Muscle layer of colon (tissue), 2 donors: Measurements from ENCODE around the gene ST6GALNAC1.
A peak's percentile ranks its signal among the peaks of the same experiment; 100 is the strongest.
"Not testable (repeated sequence)": the region's sequence is repeated elsewhere in the genome, so short reads cannot be mapped to it uniquely, and the experiment has no call there.

Source experiments
- H3K27ac ChIP-seq: one replicate; pipeline ENCODE4 v1.7.0; 2013; ENCODE audit warnings: low read depth, mild to moderate bottlenecking, low read length, moderate library complexity
- H3K27me3 ChIP-seq, 2 donors: one replicate each; pipeline ENCODE4 v1.7.0; 2013; ENCODE audit warnings: low read length in 2 of 2, mild to moderate bottlenecking in 2 of 2; ENCODE audit not compliant: insufficient read depth in 2 of 2, control insufficient read depth in 1 of 2
- H3K36me3 ChIP-seq: one replicate; pipeline ENCODE4 v1.7.0; 2013; ENCODE audit warnings: mild to moderate bottlenecking, low read length; ENCODE audit not compliant: insufficient read depth
- H3K4me1 ChIP-seq: one replicate; pipeline ENCODE4 v1.7.0; 2013; ENCODE audit warnings: mild to moderate bottlenecking, low read length; ENCODE audit not compliant: insufficient read depth
- H3K4me3 ChIP-seq, 2 donors: one replicate each; pipeline ENCODE4 v1.7.0; 2013; ENCODE audit warnings: low read length in 2 of 2, low read depth in 1 of 2, mild to moderate bottlenecking in 1 of 2, moderate library complexity in 1 of 2
- H3K9ac ChIP-seq: one replicate; pipeline ENCODE4 v1.7.0; 2013; ENCODE audit warnings: low read length
- H3K9me3 ChIP-seq: one replicate; pipeline ENCODE4 v1.7.0; 2013; ENCODE audit warnings: mild to moderate bottlenecking, low read length
- donor health status: abdominal sarcoma.
- donor health status: Adenocarcinoma of cecum.

Gene ST6GALNAC1

DNA sequence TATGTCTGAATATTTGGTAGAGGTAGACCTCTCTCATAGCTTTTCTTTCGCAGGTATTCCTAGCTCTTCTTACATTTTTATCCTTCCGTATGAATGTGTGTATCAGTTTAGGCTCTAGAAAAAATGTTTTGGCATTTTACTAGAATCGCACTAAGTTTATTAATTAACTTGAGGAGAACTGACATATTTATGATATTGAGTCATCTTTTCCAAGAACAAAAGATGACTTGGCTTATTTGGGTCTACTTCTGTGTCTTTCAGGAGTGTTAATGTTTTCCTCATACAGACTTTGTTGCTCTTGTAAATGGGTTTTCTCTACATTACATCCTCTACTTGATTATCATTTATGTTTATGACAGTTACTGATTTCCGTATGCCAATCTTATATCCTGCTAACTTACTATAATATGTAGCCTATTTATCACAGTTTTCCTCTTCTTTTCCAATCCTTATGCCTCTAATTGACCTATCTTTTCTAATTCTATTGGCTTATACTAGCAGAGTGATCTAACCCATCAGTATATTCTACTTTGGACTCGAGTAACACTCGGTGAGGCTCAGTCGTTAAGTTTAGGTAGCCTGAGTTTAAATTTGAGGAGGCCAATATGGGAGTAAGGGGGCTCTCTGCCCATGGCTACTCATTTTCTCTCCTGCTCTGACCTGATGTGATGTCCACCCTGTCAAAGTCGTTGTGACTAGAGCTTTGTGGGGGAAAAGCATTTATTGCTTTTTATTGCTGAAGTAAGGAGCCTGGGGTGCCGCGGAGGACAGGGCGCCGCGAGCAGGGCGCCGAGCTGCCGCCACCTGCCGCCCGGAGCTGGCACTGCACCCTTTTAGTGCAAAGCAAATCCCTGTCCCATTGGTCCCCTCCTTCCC lies 20.0 kb downstream of the ST6GALNAC1 start:
- Histone ChIP-seq H3K9me3 (no peaks in the 10 kb centered on the region), H3K36me3 (no peaks in the 10 kb centered on the region), H3K4me3 (peak overlapping the region in 1 of 2 donors; percentile 35), H3K27me3 (no peaks in the 10 kb centered on the region), H3K4me1 (peaks cover 7% of the 10 kb centered on the region), H3K9ac (no peak overlapping the region), H3K27ac (no peak overlapping the region)

DNA sequence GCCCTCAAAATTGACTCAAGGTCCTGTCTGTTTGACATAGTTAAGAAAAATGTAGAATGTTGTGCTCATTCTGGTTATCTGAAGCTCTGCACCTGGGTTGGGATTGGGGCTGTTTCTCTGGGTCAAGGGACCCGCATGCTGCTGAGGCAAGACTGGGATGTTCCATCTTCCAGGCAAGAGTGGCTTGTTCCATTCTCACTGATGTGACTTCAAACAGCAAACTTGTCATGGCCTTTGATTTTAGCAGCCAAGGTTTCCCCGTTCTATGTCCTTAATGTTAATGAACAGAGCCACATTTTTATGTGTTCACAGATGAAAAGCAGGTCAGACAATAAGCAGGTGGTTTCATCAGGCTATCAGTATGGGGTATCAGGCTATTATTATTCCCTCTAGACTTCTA lies 25.7 kb downstream of the ST6GALNAC1 start:
- Histone ChIP-seq H3K9me3 (no peaks in the 10 kb centered on the region), H3K36me3 (no peaks in the 10 kb centered on the region), H3K4me1 (no peaks in the 10 kb centered on the region), H3K4me3 (no peak overlapping the region), H3K27me3 (no peaks in the 10 kb centered on the region), H3K27ac (no peak overlapping the region), H3K9ac (no peak overlapping the region)

DNA sequence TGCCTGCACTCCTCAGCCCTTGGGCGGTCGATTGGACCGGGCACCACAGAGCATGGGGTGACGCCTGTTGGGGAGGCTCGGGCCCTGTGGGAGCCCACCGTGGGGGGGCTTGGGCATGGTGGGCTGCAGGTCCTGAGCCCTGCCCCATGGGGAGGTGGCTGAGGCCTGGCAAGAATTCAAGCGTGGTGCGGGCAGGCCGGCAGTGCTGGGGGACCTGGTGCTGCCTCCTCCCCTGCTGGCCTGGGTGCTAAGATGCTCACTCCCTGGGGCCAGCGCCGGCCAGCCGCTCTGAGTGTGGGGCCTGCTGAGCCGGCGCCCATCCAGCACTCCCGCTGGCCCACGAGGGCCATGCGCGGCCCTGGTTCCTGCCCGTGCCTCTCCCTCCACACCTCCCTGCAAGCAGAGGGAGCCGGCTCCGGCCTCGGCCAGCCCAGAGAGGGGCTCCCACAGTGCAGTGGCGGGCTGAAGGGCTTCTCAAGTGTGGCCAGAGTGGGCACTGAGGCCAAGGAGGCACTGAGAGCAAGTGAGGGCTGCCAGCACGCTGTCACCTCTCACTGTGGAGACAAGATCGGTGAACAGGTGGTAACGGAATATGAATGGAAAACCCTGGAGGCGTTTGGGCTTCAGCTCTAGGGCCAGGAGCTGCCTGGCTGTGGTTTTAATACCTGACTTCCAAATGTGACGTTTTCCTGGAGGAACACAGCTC lies 28.5 kb downstream of the ST6GALNAC1 start:
- Histone ChIP-seq H3K27me3 (no peaks in the 10 kb centered on the region), H3K27ac (no peak overlapping the region), H3K9ac (no peak overlapping the region), H3K9me3 (no peaks in the 10 kb centered on the region), H3K4me3 (no peak overlapping the region), H3K4me1 (no peaks in the 10 kb centered on the region), H3K36me3 (no peaks in the 10 kb centered on the region)

DNA sequence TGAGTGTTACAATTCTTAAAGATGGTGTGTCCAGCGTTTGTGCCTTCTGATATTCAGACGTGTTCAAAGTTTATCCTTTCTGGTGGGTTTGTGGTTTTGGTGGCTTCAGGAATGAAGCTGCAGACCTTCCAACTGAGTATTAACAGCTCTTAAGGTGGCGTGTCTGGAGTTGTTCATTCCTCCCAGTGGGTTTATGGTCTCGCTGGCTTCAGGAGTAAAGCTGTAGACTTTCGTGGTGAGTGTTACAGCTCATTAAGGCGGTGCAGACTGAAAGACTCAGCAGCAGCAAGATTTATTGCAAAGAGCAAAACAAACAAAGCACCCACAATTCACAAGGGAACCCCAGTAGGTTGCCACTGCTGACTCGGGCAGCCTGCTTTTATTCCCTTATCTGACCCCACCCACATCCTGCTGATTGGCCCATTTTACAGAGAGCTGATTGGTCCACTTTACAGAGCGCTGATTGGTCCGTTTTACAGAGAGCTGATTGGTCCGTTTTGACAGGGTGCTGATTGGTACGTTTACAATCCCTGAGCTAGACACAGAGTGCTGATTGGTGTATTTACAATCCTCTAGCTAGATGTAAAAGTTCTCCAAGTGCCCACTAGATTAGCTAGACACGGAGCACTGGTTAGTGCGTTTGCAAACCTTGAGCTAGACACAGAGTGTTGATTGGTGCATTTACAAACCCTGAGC lies 29.3 kb downstream of the ST6GALNAC1 start:
- not testable (repeated sequence) for H3K4me3 ChIP-seq, H3K9me3 ChIP-seq, H3K27ac ChIP-seq, H3K27me3 ChIP-seq, H3K4me1 ChIP-seq, H3K9ac ChIP-seq, H3K36me3 ChIP-seq

DNA sequence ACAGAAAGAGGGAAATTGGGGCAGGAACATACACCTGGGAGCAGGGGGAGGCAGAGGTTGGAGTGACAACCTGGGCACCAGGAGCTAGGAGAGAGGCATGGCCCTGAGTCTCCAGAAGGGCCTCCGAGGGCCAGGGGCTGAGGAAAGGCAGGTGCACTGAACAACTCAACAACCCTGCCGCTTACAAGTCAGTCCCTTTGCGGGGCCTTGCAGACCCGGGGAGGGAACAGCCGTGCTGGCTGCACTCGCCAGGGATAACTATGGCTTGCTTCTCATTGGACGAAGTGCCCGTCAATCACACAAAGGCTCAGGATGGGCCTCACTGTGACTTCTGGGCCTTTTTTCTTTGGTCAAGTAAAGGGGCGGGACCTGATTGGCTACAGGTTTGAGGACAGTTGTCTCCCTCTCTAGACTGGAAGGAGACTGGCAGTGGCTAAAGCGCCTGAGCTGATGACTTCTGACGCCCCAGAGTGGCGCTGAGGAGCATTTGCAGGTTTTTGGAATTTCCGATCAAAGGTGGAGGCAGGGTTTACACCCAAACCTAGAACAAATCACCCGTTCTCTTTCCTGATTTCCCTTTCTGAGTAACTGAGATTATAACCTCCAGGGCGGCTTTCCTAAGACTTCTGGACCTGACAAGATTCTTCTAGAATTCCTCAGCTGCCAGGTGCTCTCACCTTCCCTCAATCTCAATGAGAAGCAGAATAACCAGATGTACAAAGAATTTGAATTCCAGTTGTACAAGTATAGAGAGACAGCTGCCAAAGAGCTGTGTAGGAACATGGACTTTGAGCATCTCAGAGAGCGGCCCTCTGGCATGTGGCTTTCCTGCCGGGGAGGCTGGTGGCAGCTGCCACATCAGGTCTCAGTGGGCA lies 30.3 kb downstream of the ST6GALNAC1 start:
- Histone ChIP-seq H3K9ac (no peak overlapping the region), H3K4me3 (no peak overlapping the region), H3K27me3 (no peaks in the 10 kb centered on the region), H3K36me3 (no peaks in the 10 kb centered on the region), H3K4me1 (no peaks in the 10 kb centered on the region), H3K9me3 (no peaks in the 10 kb centered on the region), H3K27ac (no peak overlapping the region)

DNA sequence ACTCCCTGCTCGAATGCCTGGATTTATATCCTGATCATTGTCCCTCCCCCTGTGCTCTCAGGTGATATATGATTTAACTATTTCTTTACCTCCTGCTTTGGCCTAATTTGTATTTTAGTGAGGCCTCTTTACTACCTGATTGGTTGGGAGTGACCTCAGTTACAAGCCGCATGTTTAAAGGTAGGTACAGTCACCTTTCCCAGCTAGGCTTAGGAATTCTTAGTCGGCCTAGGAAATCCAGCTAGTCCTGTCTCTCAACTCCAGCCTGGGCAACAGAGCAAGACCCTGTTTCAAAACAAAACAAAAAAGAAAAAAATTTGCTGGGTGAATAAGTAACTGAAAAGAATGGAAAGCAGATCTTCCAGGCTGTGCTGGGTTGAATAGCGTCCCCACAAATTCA lies 31.1 kb downstream of the ST6GALNAC1 start:
- H3K9me3 ChIP-seq: no peaks in the 10 kb centered on the region

DNA sequence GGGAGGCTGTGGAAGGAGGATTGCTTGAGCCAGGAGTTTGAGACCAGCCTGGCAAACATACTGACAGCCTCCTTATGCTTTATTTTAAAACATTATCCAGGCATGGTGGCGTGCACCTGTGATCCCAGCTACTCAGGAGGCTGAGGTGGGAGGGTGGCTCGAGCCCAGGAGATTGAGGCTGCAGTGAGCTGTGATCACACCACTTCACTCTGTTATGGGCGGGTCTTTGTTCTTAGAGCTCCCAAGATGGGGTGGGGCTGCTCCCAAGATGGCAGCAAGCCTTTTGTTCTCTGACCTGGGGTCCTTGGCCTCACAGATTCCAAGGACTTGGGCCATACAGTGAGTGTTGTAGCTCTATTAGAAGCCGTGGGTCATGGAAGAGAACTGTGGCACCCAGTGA lies 31.8 kb downstream of the ST6GALNAC1 start:
- Histone ChIP-seq H3K4me1 (no peaks in the 10 kb centered on the region), H3K9me3 (no peaks in the 10 kb centered on the region), H3K9ac (no peak overlapping the region), H3K36me3 (no peaks in the 10 kb centered on the region), H3K27ac (no peak overlapping the region), H3K4me3 (no peak overlapping the region), H3K27me3 (no peaks in the 10 kb centered on the region)

More for the DNA sequence above, 31.1 kb downstream of the ST6GALNAC1 start:
- Histone ChIP-seq H3K27ac (no peak overlapping the region), H3K27me3 (no peaks in the 10 kb centered on the region), H3K9ac (no peak overlapping the region), H3K4me1 (no peaks in the 10 kb centered on the region), H3K36me3 (no peaks in the 10 kb centered on the region), H3K4me3 (no peak overlapping the region)

DNA sequence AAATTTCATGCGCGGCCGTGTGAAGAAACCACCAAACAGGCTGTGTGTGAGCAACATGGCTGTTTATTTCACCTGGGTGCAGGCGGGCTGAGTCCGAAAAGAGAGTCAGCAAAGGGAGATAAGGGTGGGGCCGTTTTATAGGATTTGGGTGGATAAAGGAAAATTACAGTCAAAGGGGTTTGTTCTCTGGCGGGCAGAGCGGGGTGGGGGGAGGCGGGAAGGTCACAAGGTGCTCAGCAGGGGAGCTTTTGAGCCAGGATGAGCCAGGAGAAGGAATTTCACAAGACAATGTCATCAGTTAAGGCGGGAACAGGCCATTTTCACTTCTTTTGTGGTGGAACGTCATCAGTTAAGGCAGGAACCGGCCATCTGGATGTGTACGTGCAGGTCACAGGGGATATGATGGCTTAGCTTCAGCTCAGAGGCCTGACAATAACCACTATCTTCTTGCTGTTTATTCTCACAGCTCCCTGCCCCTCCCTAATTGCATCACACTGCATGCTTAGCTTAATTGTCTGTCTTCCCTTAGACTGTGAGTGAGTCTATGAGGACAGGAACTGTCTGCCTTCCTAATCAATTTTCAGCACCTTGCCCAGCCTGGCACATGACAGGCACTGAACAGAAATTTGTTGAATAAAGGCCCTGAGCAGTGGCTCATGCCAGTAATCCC lies 32.3 kb downstream of the ST6GALNAC1 start:
- not testable (repeated sequence) for H3K9me3 ChIP-seq

DNA sequence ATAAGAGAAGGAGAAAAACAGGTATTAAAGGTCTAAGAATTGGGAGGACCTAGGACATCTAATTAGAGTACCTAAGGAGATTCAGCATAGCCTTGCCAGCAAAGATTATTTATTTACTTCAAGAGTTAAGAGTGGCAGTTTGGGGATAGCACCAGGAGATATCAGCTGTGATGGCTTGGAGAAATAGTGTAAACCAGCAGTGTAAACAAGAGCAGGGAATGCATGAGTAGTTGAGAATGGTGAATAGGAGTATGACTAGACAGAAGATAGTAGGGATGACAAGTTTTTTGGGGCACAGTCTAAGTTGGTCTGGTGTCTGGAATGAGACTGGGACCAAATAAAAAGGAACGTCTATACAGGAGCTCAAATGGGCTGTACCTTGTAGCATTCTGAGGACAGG lies 36.9 kb downstream of the ST6GALNAC1 start:
- H3K36me3 ChIP-seq, H3K9me3 ChIP-seq, H3K9ac ChIP-seq, H3K27me3 ChIP-seq, H3K4me1 ChIP-seq, H3K27ac ChIP-seq, H3K4me3 ChIP-seq: not testable (repeated sequence)

More for the DNA sequence above, 32.3 kb downstream of the ST6GALNAC1 start:
- not testable (repeated sequence) for H3K9ac ChIP-seq, H3K4me3 ChIP-seq, H3K27ac ChIP-seq, H3K27me3 ChIP-seq, H3K4me1 ChIP-seq, H3K36me3 ChIP-seq

DNA sequence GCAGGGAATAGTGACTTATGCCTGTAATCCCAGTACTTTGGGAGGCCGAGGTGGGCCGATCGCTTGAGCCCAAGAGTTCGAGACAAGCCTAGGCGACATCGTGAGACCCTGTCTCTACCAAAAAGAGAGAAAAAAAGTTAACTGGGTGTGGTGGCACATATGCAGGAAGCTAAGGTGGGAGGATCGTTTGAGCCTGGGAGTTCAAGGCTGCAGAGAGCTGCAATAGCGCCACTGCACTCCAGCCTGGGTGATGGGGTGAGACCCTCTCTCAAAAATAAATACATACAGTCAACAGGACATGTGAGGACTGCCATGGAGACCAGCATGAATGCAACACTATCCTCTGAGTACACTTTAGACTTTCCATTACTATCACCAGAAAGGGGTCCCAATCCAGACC lies 42.5 kb downstream of the ST6GALNAC1 start:
- no peaks in the 10 kb centered on the region for H3K9me3 ChIP-seq
- H3K4me3 ChIP-seq: no peak overlapping the region
- H3K27ac ChIP-seq: no peak overlapping the region
- H3K27me3 ChIP-seq: no peaks in the 10 kb centered on the region
- no peaks in the 10 kb centered on the region for H3K4me1 ChIP-seq
- no peaks in the 10 kb centered on the region for H3K36me3 ChIP-seq
- no peak overlapping the region for H3K9ac ChIP-seq
